Heart right ventricle (tissue), 16 donors: ENCODE data around the gene PUS7L. TPM values are rescaled to one million over a fixed set of nuclear protein-coding genes. Genes with fewer than 3 reads are reported as not detected.

Experiments
- ATAC-seq, 8 donors: fragments of 200-7000 bp; cut with Tn5 transposase; one replicate each; pipeline ENCODE4 v1.9.1; 2020; ENCODE audit warnings: mild to moderate bottlenecking in 8 of 8, moderate library complexity in 8 of 8, moderate number of reproducible peaks in 1 of 8
- DNase-seq, 2 donors: peaks; one replicate each; pipeline ENCODE4 v3.0.0-alpha.2; 2020
- H3K27ac ChIP-seq, 10 donors: fragments of 200-600 bp; sonication (generic) in 2 of 10; one replicate each; pipeline versions ENCODE4 v1.5.0 to v1.8.0; 2020 to 2022; ENCODE audit warnings: mild to moderate bottlenecking in 3 of 10
- H3K27me3 ChIP-seq, 7 donors: fragments of 200-600 bp; one replicate each; pipeline ENCODE4 v1.8.0; 2021 to 2022; ENCODE audit warnings: mild to moderate bottlenecking in 2 of 7
- H3K36me3 ChIP-seq, 9 donors: fragments of 200-600 bp; sonication (generic) in 1 of 9; one replicate each; pipeline versions ENCODE4 v1.5.0 to v1.8.0; 2020 to 2022; ENCODE audit warnings: mild to moderate bottlenecking in 2 of 9
- H3K4me1 ChIP-seq, 9 donors: fragments of 200-600 bp; sonication (generic) in 1 of 9; one replicate each; pipeline versions ENCODE4 v1.5.0 to v1.8.0; 2020 to 2022; ENCODE audit warnings: mild to moderate bottlenecking in 4 of 9
- H3K4me3 ChIP-seq, 10 donors: fragments of 200-600 bp; sonication (generic) in 2 of 10; one replicate each; pipeline versions ENCODE4 v1.5.0 to v1.8.0; 2020 to 2022; ENCODE audit warnings: mild to moderate bottlenecking in 7 of 10, moderate library complexity in 2 of 10
- H3K9me3 ChIP-seq, 11 donors: fragments of 200-600 bp in 10 of 11; sonication (generic) in 2 of 11; one replicate each; pipeline versions ENCODE4 v1.5.0 to v1.8.0; 2013 to 2022; ENCODE audit warnings: mild to moderate bottlenecking in 2 of 11, control low read depth in 1 of 11, moderate library complexity in 1 of 11
- CTCF ChIP-seq, 9 donors: fragments of 200-600 bp; sonication (generic) in 2 of 9; IDR thresholded peaks; one replicate each; pipeline versions ENCODE4 v1.5.0 to v1.8.0; 2021 to 2022; ENCODE audit warnings: antibody characterized with exemption in 9 of 9, mild to moderate bottlenecking in 5 of 9, moderate library complexity in 1 of 9
- whole genome bisulfite sequencing, 2 donors: extraction: QIAGEN DNeasy Blood & Tissue Kit; methylation state at CpG; one replicate each; pipeline ENCODE4 v1.1.7; 2013; ENCODE audit warnings: inconsistent platforms in 1 of 2; 5-methylcytosine and 5-hydroxymethylcytosine counted together
- intact Hi-C, 10 donors: fragments of 100-400 bp; cut with DNase I; formaldehyde crosslinking; loops; one replicate each; pipeline versions ENCODE4 v1.11.1 to v1.14.2; 2022
- polyA plus RNA-seq, 2 donors: library from polyadenylated mRNA; stranded (reverse); fragments of 200-250 nt; gene quantifications; one replicate each; pipeline ENCODE4 v1.2.3, GENCODE V29; 2013
- total RNA-seq, 10 donors: library from RNA; stranded (reverse); fragmentation: NEBNext Ultra II Directional in 3 of 10; extraction: Animal tissue kit (Norgen Biotek cat#: 25700) in 3 of 10; gene quantifications; one replicate each; pipeline versions ENCODE4 v1.2.1 to v1.2.4, GENCODE V29; 2021 to 2023
- donor health status: Arrhythmogenic right ventricular cardiomyopathy.
- donor health status: ischemic (EF 13 %, LVEDD 7.1; RV severe dilation, severe dysfunction).
- donor health status: healthy with polysubstance abuse.
- donor health status: DM: no; HTN: yes; CAD: no.
- donor health status: DM: no; HTN: no; CAD: no.
- donor health status: ischemic (EF 25% LVEDD 6.9; RV normal size, moderate dysfunction).
- donor health status: ischemic (EF 25% LVEDD 5.7; RV mildly dilated, moderate dysfunction).
- donor health status: healthy.
- donor health status: DM: yes; HTN: yes; CAD: no.
- donor health status: Ischemic cardiomyopathy.
- donor health status: ischemic (EF 35%, LVEDD 5.7; RV mildly dilated, moderate dysfunction).
- donor health status: nonischemic (EF 11% LVEDD 7.7; RV severe dilation, severe dysfunction).
- donor health status: DM: yes; HTN: yes; CAD: no.
- donor health status: PGD.
- donor health status: ischemic (EF 29% LVEDD 5.4; RV normal size, mild dysfunction).
- donor health status: nonischemic (EF 23%, LVEDD 6.1; RV moderate dilation, normal function).

Gene PUS7L
- total and polyA plus RNA-seq, 12 donors: 1.2 to 7.8 (median 5.1) TPM

DNA sequence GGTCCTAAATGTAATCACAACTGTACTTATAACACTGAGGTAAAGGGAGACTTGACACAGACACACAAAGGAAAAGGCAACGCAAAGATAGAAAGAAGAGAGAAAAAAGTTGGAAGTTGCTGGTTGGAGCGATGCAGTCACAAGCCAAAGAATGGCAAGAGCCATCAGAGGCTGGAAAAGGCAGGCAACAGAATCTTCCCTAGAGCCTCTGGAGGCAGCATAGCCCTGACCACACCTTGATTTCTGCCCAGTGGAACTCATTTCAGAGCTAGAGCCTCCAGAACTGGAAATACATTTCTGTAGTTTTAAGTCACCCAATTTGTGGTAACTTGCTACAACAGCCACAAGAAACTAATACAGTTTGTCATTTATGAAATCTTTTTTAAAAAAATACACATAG, 89.2 kb downstream of the PUS7L start:
- no peak for ATAC-seq
- intact Hi-C loops: no loop called here
- 80 to 85% methylated on average over 2 of the region's 2 CpGs for WGBS, 2 donors
- no peak for TF ChIP-seq CTCF (IDR thresholded peaks at IDR 0.05)
- Histone ChIP-seq H3K4me1 (no peaks in the 10 kb centered on the region), H3K4me3 (no peak overlapping the region), H3K36me3 (no peaks in the 10 kb centered on the region), H3K27ac (no peak overlapping the region), H3K27me3 (peaks cover 0 to 3% (median 0%) of the 10 kb centered on the region in 7 donors), H3K9me3 (no peaks in the 10 kb centered on the region)
- no peak for DNase-seq

Other genes starting within 250 kb of the PUS7L start
- not detected for gene ADAMTS20, start 206.6 kb downstream of the PUS7L start, total RNA-seq
- not detected for gene ADAMTS20, start 206.6 kb downstream of the PUS7L start, polyA plus RNA-seq
- 1 to 10 TPM; 3.6 to 8.1 (median 4.1) TPM for gene IRAK4, start 161 bp upstream of the PUS7L start, total RNA-seq
- gene IRAK4, start 161 bp upstream of the PUS7L start, polyA plus RNA-seq: 1 to 10 TPM; 3.8 to 5.4 TPM
- 10 to 100 TPM in 6 of 10 donors, 1 to 10 TPM in 4; 8.5 to 21.7 (median 10.7) TPM for gene TWF1, start 47.5 kb upstream of the PUS7L start, total RNA-seq
- gene TWF1, start 47.5 kb upstream of the PUS7L start, polyA plus RNA-seq: 10 to 100 TPM; 11.4 to 20.4 TPM
- 1 to 10 TPM; 5.9 to 8.5 (median 7.1) TPM for gene TMEM117, start 77.3 kb upstream of the PUS7L start, total RNA-seq
- gene TMEM117, start 77.3 kb upstream of the PUS7L start, polyA plus RNA-seq: 1 to 10 TPM; 4.0 to 5.9 TPM